K562 (cell line): ENCODE data around the gene CHAT. TPM values are rescaled to one million over a fixed set of nuclear protein-coding genes. Genes with fewer than 3 reads are reported as not detected.

Source experiments
- ATAC-seq: fragments of 200-7000 bp; cut with Tn5 transposase; 3 replicates; pipeline ENCODE4 v1.9.1; 2020; ENCODE audit warnings: moderate library complexity
- BruUV-seq: library from RNA; stranded (reverse); fragments of 400-500 nt; replicated peaks from 2 replicates; lab custom pipeline; 2021; lab: Mats Ljungman, UMichigan
- CTCF ChIA-PET: fragments of 300-600 bp; formaldehyde crosslinking; extraction: SDS; loops from one replicate; lab custom pipeline; 2021; ENCODE audit warnings: low intra/inter-chr PET ratio; lab: Yijun Ruan, JAX
- POLR2A ChIA-PET: fragments of 300-600, 350-650 bp; sonication (Branson Sonifier 250); formaldehyde crosslinking; extraction: SDS; loops from one replicate; lab custom pipeline; 2021; ENCODE audit warnings: antibody characterized with exemption, inconsistent platforms; lab: Yijun Ruan, JAX
- DNase-seq, 4 experiments: peaks; one replicate each; pipeline versions ENCODE4 v3.0.0 to v3.0.0-alpha.2; 2011 to 2018; ENCODE audit warnings: low spot score in 3 of 4, mixed read lengths in 3 of 4; ENCODE audit errors: extremely low read depth in 1 of 4
- FAIRE-seq: peaks from 2 replicates; lab custom pipeline; 2011; peaks lifted over from hg19 to GRCh38; lab: Jason Lieb, UNC
- H2AFZ ChIP-seq: 2 replicates; pipeline ENCODE4 v1.6.0; 2011; ENCODE audit warnings: low read depth, low read length, control low read depth, inconsistent platforms
- H3K27ac ChIP-seq: fragments of 200-600 bp; 3 replicates; pipeline ENCODE4 v1.8.0; 2011; ENCODE audit warnings: low read depth, mild to moderate bottlenecking, control low read depth, inconsistent platforms, low read length, moderate library complexity, mixed read lengths; ENCODE audit errors: extremely low read depth
- H3K27me3 ChIP-seq, 2 experiments: fragments of 300-600 bp in 1 of 2; 2 replicates in 1 of 2; 3 replicates in 1 of 2; pipeline versions ENCODE4 v1.6.0 to v1.8.0; 2011; ENCODE audit warnings: inconsistent platforms in 2 of 2, low read length in 2 of 2, mild to moderate bottlenecking in 1 of 2, mixed read lengths in 1 of 2, moderate library complexity in 1 of 2; ENCODE audit not compliant: control insufficient read depth in 2 of 2, insufficient read depth in 2 of 2
- H3K36me3 ChIP-seq: fragments of 300-600 bp; 3 replicates; pipeline ENCODE4 v1.8.0; 2011; ENCODE audit warnings: mild to moderate bottlenecking, low read length, inconsistent platforms; ENCODE audit not compliant: control insufficient read depth, insufficient read depth
- H3K4me1 ChIP-seq, 2 experiments: fragments of 200-600 bp in 1 of 2; replicated peaks in 1 of 2; 2 replicates in 1 of 2; 3 replicates in 1 of 2; pipeline versions ENCODE4 v1.5.1 to v1.8.0; 2011; ENCODE audit warnings: inconsistent platforms in 2 of 2, low read length in 2 of 2, mild to moderate bottlenecking in 1 of 2, mixed read lengths in 1 of 2, moderate library complexity in 1 of 2; ENCODE audit not compliant: control insufficient read depth in 2 of 2, insufficient read depth in 2 of 2
- H3K4me2 ChIP-seq: 2 replicates; pipeline ENCODE4 v1.6.1; 2011; ENCODE audit warnings: low read length, control low read depth, inconsistent platforms, mixed read lengths; ENCODE audit not compliant: insufficient read depth
- H3K4me3 ChIP-seq: fragments of 200-600 bp; sonication (generic), shearing (Covaris generic); 2 replicates; pipeline ENCODE4 v1.5.1; 2016; ENCODE audit warnings: control low read depth, inconsistent platforms
- H3K79me2 ChIP-seq: fragments of 200-600 bp; 3 replicates; pipeline ENCODE4 v1.8.0; 2011; ENCODE audit warnings: low read length, inconsistent platforms; ENCODE audit not compliant: control insufficient read depth, insufficient read depth
- H3K9ac ChIP-seq, 2 experiments: 2 replicates each; pipeline versions ENCODE4 v1.6.0 to v1.6.1; 2011; ENCODE audit warnings: low read depth in 2 of 2, low read length in 2 of 2, control low read depth in 1 of 2, inconsistent platforms in 1 of 2, mild to moderate bottlenecking in 1 of 2, mixed read lengths in 1 of 2; ENCODE audit not compliant: insufficient read depth in 1 of 2
- H3K9me1 ChIP-seq: one replicate; pipeline ENCODE4 v1.6.0; 2011; ENCODE audit warnings: inconsistent platforms, mild to moderate bottlenecking, low read length, moderate library complexity; ENCODE audit not compliant: control insufficient read depth, insufficient read depth
- H3K9me3 ChIP-seq: replicated peaks from 2 replicates; pipeline ENCODE4 v1.5.1; 2011; ENCODE audit warnings: low read depth, low read length, inconsistent platforms; ENCODE audit not compliant: control insufficient read depth, insufficient read depth
- H4K20me1 ChIP-seq: replicated peaks from 2 replicates; pipeline ENCODE4 v1.6.1; 2011; ENCODE audit warnings: low read length, inconsistent platforms, mixed read lengths; ENCODE audit not compliant: control insufficient read depth, insufficient read depth
- MCM7 ChIP-seq, 2 experiments: fragments of 450-650 bp; IDR thresholded peaks; 2 replicates each; pipeline ENCODE4 v1.6.1; 2016 to 2018
- ZHX1 ChIP-seq: fragments of 150-350 bp; conservative IDR thresholded peaks from 2 replicates; pipeline ENCODE4 v1.6.1; 2014; ENCODE audit warnings: low read length
- ZNF398 ChIP-seq: fragments of 250-450 bp; sonication (Bioruptor Pico); IDR thresholded peaks from 2 replicates; pipeline ENCODE4 v1.8.0; 2021; ENCODE audit warnings: moderate library complexity, mild to moderate bottlenecking, inconsistent platforms
- WGBS: fragments of 100-300 bp; shearing (Covaris generic); methylation state at CpG from one replicate; pipeline ENCODE4 v1.1.6; 2016; ENCODE audit warnings: low coverage, mixed read lengths; ENCODE audit not compliant: insufficient coverage; ENCODE audit errors: missing lambda C conversion rate; 5-methylcytosine and 5-hydroxymethylcytosine counted together
- in situ Hi-C: fragments of 300-500 bp; cut with MboI; formaldehyde crosslinking; loops from 4 replicates; pipeline ENCODE4 v1.15.0; 2018; ENCODE audit warnings: inconsistent platforms, mixed read lengths
- intact Hi-C: fragments of 100-400 bp; cut with micrococcal nuclease; formaldehyde crosslinking; loops from 2 replicates; pipeline ENCODE4 v1.14.2; 2022
- polyA plus RNA-seq, 8 experiments: library from polyadenylated mRNA; depleted of rRNA in 4 of 8; stranded (reverse) in 5 of 8; unstranded in 3 of 8; fragments of >200 nt; fragmentation: Nextera tagmentation in 2 of 8; fragmentation: Illumina TruSeq in 1 of 8; extraction: Ambion mirVana in 2 of 8; extraction: Trizol in 1 of 8; gene quantifications; 2 replicates each; pipeline versions ENCODE4 v1.2.1 to v1.2.3, GENCODE V29; 2011 to 2014; ENCODE audit warnings: inconsistent platforms in 1 of 8, missing spikeins in 1 of 8
- total RNA-seq, 7 experiments: library from RNA; depleted of rRNA in 6 of 7; stranded (reverse); fragments of >200 nt in 6 of 7; fragmentation: Illumina TruSeq in 2 of 7; extraction: Trizol in 2 of 7; gene quantifications; 2 replicates each; pipeline versions ENCODE4 v1.2.1 to v1.2.3, GENCODE V29; 2011 to 2021; ENCODE audit warnings: low replicate concordance in 1 of 7

The CHAT gene
- total and polyA plus RNA-seq, 9 of the 15 experiments (the other 6 are each of a cell fraction or from before 2014, with no cell fraction given): not detected

- in situ Hi-C loops: loop anchor here (25.0 kb wide), 1 partner anchor 659 kb away; no protein-coding TSS in a partner anchor
These were observed 35.4 kb upstream of the CHAT start for GRCh38 chr10:49578392-49578791.

More at GRCh38 chr10:49578392-49578791, 35.4 kb upstream of the CHAT start:
- Histone ChIP-seq H4K20me1 (no peaks in the 10 kb centered on the region), H3K4me3 (no peak overlapping the region), H3K9ac (no peak overlapping the region), H3K9me1 (no peaks in the 10 kb centered on the region), H3K4me1 (no peaks in the 10 kb centered on the region; a peak in 1 of 5 replicates), H3K36me3 (no peaks in the 10 kb centered on the region), H3K79me2 (no peaks in the 10 kb centered on the region), H3K4me2 (no peak overlapping the region), H3K27ac (no peak overlapping the region), H3K9me3 (no peaks in the 10 kb centered on the region), H3K27me3 (peaks cover 5 to 12% of the 10 kb centered on the region in 2 experiments; a peak in 2 of 5 replicates), H2AFZ (no peak overlapping the region)
- BruUV-seq: no TSS peak
- ChIA-PET POLR2A (no interaction called here), CTCF (no interaction called here)
- ATAC-seq: no peak
- FAIRE-seq: no peak
- TF ChIP-seq ZNF398 (CRISPR knock-in tag) (no peak), MCM7 (IDR thresholded peaks at IDR 0.05) (no peak), ZHX1 (no peak)
- WGBS: 3% methylated on average over 3 of the region's 3 CpGs
- no peak for DNase-seq
- intact Hi-C loops: no loop called here
